ENCODE measurements around the gene MTCH2. TPM values are rescaled to one million over a fixed set of nuclear protein-coding genes. Genes with fewer than 3 reads are reported as not detected.
"Not testable (repeated sequence)": the region's sequence is repeated elsewhere in the genome, so short reads cannot be mapped to it uniquely, and the experiment has no call there.

MTCH2 gene
- total RNA-seq, 1 donor from 2014 or later: 91.7 TPM

DNA sequence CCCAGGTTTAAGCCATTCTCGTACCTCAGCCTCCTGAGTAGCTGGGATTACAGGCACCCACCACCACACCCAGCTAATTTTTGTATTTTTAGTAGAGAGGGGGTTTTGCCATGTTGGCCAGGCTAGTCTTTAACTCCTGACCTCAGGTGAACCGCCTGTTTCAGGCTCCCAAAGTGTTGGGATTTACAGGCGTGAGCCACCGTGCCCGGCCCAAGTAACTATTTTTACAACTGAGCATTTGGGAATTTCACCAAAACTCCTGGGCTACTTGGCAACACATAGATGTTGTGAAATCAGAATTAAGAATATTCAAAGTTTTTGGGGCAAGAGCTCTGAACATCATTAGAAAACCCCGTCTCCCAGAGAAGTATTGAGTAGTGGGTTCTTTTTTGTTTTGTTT is 1.9 kb downstream of the MTCH2 start:
- not testable (repeated sequence) for DNase-seq (ENCODE audit: low read depth)

DNA sequence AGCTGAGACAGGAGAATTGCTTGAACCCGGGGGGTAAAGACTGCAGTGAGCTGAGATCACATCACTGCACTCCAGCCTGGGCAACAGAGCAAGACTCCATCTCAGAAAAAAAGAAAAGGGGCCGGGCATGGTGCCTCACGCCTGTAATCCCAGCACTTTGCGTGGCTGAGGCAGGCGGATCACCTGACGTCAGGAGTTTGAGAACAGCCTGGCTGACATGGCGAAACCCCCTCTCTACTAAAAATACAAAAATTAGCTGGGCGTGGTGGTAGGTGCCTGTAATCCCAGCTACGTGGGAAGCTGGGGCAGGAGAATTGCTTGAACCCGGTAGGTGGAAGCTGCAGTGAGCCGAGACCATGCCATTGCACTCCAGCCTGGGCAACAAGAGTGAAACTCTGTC is 6.0 kb downstream of the MTCH2 start:
- DNase-seq (ENCODE audit: low read depth): not testable (repeated sequence)

DNA sequence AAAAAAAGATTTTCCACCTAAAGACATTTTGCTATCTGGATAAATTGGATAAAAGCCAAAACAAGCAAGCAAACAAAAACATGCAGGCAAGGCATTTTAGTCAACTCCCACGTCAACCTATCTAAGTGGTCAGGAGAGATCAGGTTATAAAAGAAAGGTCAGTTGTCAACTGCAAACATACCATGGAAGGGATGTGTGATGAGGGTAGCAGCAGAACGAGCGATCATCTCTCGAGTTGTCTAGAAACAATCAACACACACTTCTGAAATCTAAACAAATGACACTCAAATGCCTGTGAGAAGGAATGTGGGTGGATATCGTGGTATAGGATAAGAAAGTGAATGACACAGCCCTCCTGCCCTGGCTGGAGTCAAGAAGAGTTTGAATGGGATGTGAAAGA is 10.9 kb downstream of the MTCH2 start:
- no peak for DNase-seq (ENCODE audit: low read depth)

DNA sequence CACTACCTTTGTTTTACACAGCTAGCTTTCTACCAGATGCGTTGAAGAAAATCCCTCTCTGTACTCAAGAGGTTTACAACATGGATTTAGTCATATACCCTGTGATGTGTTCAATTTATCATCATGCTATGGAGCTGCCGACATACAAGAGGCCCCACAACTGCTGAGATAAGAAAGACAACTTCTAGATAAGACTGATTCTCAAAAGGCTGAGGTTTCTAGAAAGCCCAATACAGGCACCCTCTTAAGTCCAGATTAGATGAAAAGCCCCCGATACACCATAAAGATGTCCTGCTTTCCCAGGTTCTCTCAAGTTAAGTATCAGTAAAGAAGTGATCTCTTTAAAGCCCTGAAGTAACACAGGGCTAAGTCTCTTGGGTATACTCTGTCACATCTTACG is 14.3 kb downstream of the MTCH2 start:
- DNase-seq (ENCODE audit: low read depth): no peak

DNA sequence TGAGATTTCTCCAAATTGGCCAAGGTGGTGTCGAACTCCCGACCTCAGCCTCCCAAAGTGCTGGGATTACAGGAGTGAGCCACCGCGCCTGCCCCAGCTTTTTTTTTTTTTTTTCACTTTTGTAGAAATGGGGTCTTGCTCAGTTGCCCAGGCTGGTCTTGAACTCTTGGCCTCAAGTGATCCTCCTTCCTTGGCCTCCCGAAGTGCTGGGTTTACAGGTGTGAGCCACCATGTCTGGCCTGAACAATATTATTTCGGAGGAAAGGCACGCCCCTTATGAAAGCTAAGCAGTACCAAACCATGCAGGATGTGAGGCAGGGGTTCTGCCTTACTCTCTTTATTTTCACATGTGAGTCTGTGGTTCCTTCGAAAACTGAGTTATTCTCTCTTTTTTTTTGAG is 16.1 kb downstream of the MTCH2 start:
- DNase-seq (ENCODE audit: low read depth): no peak

DNA sequence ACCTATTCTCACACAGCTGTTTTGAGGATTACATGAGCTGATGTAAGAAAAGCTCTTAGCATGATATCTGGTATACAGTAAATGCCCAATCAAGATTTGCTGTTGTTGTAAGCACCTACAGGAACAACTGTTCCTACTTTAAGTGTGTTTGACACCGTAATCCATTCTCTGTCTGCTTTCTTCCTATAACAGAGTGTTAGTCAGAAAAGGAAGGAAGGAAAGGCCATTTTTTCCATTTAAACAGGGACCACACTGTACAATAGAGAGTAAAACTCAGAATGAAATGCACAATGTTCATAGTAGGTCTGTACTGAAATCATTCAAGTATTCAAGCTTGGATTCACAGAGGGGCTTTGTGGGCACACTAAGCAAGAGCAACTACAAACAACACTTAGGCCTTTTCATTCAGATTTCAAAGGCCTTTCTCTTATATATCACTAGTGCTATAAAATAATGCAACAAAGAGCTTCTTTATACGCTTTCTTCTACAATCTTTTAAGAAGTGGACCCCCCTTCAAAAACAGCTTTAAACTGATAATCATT is 21.5 kb downstream of the MTCH2 start:
- DNase-seq (ENCODE audit: low read depth): no peak

DNA sequence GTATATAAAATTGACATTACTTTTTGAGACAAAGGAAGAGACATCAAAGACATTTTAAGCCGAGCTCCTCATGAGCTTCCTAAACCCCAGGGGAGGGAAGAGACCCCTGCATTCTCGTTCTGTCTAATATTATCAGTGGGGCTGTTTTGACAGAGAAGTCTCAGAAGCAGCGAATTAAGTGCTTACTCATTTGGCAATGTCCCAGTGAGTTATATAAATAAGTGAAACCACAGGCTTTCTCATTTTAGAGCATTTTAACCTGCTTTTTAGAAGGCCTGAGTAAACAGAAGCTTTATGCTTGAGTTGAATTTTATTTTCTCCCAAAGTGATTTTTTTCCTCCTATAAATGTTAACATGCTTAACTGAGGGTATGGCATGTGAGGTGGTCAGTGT is 24.9 kb downstream of the MTCH2 start:
- DNase-seq (ENCODE audit: low read depth): peak; percentile 30

DNA sequence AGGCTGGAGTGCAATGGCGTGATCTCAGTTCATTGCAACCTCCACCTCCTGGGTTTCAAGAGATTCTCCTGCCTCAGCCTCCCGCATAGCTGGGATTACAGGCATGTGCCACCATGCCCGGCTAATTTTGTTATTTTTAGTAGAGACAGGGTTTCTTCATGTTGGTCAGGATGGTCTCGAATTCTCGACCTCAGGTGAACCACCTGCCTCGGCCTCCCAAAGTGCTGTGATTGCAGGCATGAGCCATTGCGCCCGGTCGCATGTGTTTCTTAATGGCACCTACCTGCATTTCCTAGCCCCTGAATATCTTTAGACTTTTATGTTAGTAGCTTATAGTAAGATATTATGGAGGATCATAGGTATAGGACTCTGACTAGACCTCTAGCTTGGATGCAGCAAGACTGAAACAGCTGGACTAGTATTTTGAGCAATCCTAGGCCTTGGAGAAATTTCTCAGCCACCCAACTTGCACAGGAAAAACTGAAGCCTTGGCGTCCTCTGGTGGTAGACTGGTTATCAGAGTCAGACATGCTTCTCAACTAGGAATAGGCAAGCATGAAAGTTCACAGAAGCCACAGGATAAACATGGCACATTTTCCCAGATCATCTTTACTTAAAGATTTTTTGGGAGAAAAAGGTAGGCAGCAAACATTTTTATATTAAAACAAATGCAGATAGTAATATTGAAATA is 25.5 kb downstream of the MTCH2 start:
- DNase-seq (ENCODE audit: low read depth): peak; percentile 83

DNA sequence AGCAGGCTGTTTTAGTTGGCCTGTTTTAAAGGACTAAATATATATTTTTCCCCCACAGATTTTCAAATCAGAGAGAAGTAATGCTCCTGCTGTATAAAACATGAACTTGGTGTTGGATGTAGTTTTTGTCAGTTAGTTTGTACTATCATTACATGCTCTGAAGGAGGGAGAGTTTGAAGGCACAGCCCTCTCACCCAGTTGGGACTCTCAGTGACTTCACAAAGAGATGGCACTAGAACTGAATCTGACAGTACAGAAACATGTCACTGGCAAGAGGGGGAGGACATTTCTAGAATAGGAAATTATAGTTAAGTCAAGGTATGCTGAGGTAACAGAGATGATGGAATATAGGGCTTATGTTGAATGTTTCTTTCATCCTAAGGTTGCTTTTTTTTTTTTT is 27.1 kb downstream of the MTCH2 start:
- no peak for DNase-seq (ENCODE audit: low read depth)

DNA sequence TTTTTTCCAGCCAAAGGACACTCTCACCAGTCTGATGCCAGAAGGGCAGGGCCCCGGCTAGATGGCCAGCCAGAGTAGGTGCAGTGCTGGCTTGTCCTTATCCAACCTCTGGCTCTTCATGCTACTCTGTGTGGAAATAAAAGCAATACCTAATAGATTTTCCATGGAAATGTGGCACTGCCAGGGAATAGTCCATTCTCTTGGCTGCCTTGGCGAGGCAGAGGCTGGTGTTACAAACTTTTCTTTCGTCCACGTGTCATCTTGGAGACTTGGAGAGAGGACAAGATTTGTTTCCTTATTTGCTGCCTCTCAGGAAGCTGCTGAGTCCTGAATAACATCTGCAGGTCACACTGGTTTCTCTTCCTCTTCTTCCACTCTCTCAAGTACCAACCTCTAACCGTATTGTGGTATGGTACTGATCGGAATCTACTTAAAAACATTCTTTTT is 31.0 kb downstream of the MTCH2 start:
- no peak for DNase-seq (ENCODE audit: low read depth)

DNA sequence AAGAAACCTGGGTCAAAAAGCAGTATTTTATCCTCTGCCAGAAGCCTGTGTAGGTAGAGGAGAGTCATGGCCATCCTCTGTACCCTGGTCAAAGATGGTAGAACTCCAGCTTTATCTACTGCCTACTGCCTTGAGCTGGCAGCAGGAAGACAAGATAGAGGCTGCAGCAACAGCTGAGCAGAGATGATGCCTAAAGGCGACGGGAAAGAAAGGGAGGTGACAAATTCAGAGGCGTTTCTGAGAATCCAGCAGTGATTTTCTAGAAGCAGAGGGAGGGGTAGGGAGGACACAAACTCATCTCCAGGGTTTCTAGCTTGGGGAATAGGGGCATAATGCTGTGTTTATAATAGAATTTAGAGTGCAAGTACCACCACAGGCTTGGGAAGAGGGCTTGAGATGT is 32.7 kb downstream of the MTCH2 start:
- DNase-seq (ENCODE audit: low read depth): no peak

DNA sequence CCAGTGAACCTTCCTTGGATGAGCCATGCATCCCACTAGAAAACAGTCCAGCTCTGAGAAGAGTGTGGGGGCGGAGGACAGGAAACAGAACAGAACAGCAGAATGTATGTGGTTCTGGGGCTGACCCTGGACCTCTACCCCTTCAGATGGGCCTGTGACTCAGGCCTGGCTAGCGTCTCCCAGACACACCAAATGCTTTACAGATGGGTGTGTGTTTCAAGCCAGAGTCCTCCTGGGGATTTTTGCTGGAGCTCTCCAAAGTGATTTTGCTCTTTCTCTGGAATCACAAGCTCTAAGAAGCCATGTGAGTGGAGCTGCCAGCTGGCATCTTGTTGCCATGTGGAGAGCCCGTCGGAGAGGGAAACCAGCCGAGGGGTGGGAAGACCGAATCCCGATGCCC is 35.0 kb downstream of the MTCH2 start:
- DNase-seq (ENCODE audit: low read depth): peak; percentile 77

DNA sequence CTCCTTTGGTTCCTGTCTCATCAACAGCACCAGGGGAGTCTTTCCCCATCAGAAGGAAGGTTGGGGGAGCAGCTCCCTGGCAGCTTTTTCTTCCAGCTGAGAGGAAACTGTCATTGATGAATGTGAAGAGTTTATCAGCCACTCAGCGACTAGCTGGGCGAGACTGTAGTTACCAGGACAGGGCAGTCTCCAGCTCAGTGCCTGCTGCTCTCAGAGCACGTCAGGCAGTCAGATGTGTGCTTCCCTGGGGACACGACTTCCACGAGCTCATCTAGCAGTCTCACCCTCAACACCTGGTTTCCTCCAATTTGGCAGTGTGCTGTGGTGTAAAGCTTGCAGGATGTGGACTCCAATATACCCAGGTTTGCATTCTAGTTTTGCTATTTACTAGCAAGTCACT is 35.6 kb downstream of the MTCH2 start:
- DNase-seq (ENCODE audit: low read depth): peak; percentile 22

DNA sequence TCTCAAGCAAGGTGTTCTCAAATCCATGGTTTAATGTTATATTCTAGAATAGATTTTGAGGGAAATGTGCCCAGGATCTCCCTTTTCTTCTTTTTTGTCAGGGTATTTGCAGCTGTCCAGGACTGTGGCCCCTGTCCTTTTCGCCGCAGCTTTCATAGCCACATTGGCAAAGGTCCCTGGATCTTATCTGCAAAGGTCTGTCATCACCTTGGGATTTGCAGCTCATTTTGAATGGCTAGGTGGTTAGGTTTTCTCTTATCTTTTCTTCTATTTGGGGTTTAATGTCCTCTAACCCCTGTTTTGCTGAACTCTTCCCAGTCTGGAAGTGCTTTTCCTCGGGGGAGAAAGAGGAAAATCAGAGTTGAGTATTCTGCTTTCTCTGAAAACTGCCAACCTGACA is 36.4 kb downstream of the MTCH2 start:
- DNase-seq (ENCODE audit: low read depth): no peak

DNA sequence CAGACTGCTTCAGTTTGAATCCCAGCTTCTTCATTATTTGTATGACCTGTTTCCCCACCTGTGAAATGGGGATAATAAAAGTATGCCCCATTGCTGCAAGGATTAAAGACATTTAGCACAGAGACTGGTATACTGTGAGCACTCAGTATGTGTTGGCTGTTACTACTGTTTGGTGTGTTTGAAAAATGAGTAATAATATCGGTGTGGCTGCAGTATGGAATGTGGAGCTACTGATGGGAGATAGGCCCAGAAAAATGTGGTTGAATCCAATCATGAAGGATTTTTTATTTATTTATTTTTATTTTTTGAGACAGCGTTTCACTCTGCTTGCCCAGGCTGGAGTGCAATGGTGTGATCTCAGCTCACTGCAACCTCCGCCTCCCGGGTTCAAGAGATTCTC is 39.1 kb downstream of the MTCH2 start:
- no peak for DNase-seq (ENCODE audit: low read depth)

DNA sequence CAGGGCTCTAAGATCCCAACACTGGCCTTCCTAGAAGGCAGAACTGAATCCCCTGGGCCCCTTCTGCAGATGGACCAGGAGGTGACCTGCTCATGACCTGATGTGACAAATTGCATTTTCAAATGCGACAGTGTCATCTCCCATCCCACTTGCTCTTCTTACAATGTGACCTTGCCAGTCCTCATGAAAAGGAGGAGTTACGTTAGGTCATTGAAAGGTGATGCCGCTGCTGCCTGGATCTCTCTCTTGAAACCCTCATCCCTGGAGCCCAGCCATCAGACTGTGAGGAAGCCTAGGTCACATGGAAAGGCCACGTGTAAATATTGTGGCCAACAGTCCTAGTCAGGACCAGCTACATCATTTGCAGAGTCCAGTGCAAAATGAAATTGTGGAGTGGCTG is 42.5 kb downstream of the MTCH2 start:
- DNase-seq (ENCODE audit: low read depth): peak; percentile 10

DNA sequence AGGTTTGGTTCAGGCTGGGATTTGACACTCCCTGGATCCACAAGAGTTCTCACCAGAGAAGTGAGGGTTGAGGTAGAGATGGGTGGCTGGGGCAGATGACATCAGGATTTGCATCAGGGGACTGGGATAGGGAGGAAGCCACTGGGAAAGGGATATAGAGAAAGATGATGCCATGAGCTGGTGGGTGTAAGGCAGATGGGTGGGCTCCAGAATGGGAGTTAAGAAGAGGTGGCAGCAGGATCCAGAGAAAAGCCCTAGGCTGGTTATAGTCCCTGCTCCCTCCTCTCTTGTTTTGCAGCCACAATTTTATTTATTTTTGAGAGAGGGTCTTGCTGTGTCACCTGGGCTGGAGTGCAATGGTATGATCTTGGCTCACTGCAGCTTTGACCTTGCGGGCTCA is 46.4 kb downstream of the MTCH2 start:
- DNase-seq (ENCODE audit: low read depth): no peak

DNA sequence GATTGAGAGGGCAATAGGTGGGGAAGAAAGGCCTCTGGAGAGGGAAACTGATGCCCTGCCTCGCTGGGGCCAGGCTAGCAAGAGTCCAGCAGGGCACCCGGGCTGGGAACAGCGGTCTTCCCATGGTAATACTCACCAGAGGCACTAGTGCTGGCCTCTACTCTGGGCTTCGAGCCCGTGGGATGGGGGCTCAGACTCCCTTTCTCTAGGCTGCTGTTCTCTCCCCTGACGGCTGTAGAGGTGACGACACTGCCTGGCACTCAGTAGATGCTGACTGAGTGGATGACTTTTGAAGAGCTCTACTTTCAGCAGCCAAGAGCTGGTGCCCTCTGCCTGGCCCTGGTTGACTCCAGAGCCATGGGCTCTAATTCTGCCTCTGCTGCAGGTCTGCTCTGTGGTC is 47.3 kb downstream of the MTCH2 start:
- no peak for DNase-seq (ENCODE audit: low read depth)

DNA sequence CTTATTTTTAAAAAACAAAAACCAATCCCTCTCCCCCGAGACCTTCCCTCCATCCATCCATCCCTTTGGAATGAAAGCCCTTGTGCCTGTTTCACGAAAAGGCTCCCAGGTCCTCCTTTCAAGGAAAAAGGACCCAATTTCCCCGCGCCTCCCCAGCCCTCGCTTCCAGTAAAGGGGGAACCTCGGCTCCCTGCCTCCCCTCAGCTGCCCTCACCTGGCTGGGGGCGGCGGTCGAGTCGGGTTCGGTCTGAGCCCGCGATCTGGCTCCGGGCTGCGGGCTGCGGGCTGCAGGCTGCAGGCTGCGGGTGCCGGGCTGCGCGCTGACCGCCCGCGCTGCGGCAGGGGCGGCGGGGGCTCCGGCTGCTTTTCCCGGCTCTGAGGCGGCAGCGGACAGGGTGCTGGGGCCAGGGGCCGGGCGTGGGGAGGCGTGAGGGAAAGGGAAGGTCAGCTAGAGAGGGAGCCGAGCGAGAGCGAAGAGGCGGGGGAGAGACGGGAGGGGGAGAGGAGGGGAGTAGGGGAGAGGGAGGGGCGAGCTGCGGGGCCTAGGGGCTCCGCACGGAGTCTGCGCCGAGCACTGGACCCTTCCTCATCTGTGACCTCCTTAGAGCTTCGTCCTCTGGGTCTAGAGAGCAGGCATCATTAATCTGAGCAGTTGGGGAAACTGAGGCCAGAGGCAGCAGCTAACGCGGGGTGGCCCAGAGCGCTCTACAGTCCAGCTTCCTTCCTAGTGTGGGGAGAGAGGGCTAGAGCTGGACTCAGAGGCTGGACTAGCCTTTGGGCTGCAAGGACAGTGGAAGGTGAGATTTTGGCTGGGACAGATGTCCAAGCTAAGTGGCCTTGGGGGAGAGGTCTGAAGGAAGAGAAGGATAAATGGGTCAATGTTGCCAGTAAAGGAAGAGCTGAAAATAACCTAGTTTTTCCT is 48.2 kb downstream of the MTCH2 start, which contains the start of gene C1QTNF4:
Gene C1QTNF4 (minus strand): TSS at position 478 of the 922 bp plus-strand sequence. CDS start 3,601 bp downstream, outside the sequence.
- DNase-seq (ENCODE audit: low read depth): no peak

DNA sequence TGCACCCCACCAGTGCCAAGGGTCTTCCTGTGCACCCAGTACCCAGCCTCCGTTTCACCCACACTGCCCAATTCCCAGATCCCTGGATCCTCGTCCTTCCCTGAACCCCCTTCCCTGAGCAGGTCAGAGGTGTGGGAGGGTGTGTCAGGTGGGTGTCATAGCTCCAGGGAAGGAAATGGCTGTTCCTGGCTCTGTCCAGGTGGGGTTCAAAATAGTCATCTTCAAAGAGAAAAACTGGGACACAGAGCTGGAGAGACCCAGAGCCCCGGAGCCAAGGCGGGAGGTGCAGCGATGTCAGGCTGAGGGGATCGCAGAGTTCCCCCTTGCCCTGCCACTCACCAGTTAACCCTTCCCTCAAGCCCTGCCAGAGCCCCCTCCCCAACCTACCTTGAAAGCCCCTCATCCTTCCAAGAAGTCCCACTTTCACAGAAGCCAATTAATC is 48.8 kb downstream of the MTCH2 start:
- DNase-seq (ENCODE audit: low read depth): no peak

DNA sequence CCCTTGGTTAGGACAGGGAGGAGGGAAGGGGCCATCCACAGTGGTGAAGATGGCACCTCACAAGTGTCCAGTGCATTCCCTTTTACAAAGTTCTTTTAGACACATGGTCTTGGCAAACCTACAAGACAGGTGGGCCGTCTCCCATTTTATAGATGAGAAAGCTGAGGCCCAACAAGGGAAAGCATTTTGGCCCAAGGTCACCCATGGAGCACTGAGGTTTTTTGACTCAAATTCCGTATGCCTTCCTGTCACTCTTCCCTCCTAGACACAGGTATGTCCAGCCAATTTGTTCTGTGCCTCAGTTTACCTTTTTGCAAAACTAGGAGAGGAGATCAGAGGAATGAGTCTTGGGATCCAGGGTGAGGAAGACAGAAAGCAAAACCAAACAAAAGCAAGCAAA is 49.4 kb downstream of the MTCH2 start:
- DNase-seq (ENCODE audit: low read depth): no peak

DNA sequence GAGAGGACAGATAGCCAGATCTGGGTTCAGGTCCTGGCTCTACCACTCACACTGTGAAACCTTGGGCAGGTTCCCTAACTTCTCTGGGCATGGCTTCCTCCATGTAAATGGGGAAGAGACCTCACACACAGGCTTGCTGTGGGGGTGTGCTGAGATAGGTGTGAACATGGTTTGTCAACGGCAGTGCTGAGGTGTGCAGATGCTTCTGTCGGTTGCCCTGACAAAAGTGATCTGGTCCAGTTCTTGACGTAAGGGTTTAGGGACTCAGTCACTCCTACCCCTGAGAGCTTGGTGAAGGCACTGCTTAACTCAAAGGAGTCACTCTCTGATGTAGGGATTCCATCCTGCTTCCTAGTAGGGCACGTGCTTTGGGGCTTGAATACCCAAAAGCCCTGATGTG is 50.1 kb downstream of the MTCH2 start:
- no peak for DNase-seq (ENCODE audit: low read depth)
